ENCODE measurements around the gene OXER1. TPM values are rescaled to one million over a fixed set of nuclear protein-coding genes. Genes with fewer than 3 reads are reported as not detected.

Gene OXER1, protein sequence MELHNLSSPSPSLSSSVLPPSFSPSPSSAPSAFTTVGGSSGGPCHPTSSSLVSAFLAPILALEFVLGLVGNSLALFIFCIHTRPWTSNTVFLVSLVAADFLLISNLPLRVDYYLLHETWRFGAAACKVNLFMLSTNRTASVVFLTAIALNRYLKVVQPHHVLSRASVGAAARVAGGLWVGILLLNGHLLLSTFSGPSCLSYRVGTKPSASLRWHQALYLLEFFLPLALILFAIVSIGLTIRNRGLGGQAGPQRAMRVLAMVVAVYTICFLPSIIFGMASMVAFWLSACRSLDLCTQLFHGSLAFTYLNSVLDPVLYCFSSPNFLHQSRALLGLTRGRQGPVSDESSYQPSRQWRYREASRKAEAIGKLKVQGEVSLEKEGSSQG
- total RNA-seq = 0.40 TPM
- long read RNA-seq, partial matches to known transcripts = 0 of 1 reads
- long read RNA-seq, other reads (novel, unspliced or antisense) = 0 of 1 reads

GRCh38 chr2:42764096-42764495, at the start of gene OXER1:
TSS of gene OXER1 (minus strand) at chr2:42764135. CDS start at chr2:42764062, 73 bp downstream.
- intact Hi-C loops (cut with DNase I) = no loop called here
- ATAC-seq (ENCODE audit: poor library complexity) (no peak), DNase-seq (no peak)

- intact Hi-C loops (cut with DNase I) = no loop called here
- no peak for ATAC-seq (ENCODE audit: poor library complexity)
- DNase-seq = no peak
These were observed 49.1 kb upstream of the OXER1 start for GRCh38 chr2:42812899-42813479.

DNA sequence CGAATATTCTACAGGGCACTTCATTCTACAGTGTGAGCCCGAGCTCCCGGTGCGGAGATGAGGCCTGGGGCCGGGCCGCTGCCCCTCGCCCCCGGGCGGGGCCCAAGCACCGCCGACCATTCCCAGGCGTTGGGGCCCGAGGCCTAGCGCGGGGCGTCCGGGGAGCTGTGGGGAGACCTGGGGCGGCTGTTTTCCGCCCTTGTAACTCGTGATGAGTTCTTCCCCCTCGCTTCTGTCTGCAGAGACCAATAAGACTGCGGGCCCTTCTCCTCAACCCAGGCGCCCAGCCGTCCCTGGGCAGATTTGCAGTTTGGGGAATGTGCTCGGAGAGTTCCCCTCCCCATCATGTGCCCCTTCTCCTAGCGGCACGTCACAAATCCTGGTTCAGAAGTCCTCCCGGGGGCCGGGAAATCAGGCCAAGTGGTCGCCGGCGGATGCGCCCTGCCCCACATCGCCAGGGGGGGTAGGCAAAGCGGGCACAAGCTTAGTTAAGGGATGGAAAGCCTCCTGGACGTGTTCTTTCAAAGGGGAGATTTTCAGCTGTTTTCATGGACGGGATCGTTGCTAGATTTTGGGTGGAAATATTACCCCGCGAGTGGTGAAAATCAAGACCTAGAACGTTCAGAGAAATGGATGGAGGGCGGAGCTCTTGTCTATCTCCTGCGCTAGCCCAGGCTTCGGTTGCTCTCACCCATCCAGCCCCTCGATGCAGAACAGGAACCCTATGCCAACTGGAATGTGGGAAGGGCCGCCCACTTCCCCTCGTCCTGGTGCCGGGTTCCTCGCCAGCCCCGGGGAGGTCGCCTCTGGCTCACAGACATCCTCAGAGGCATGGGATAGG, 47.3 kb upstream of the OXER1 start:
- DNase-seq (peak; percentile 65), ATAC-seq (ENCODE audit: poor library complexity) (peak; percentile 29)
- intact Hi-C loops (cut with DNase I) = no loop called here

DNA sequence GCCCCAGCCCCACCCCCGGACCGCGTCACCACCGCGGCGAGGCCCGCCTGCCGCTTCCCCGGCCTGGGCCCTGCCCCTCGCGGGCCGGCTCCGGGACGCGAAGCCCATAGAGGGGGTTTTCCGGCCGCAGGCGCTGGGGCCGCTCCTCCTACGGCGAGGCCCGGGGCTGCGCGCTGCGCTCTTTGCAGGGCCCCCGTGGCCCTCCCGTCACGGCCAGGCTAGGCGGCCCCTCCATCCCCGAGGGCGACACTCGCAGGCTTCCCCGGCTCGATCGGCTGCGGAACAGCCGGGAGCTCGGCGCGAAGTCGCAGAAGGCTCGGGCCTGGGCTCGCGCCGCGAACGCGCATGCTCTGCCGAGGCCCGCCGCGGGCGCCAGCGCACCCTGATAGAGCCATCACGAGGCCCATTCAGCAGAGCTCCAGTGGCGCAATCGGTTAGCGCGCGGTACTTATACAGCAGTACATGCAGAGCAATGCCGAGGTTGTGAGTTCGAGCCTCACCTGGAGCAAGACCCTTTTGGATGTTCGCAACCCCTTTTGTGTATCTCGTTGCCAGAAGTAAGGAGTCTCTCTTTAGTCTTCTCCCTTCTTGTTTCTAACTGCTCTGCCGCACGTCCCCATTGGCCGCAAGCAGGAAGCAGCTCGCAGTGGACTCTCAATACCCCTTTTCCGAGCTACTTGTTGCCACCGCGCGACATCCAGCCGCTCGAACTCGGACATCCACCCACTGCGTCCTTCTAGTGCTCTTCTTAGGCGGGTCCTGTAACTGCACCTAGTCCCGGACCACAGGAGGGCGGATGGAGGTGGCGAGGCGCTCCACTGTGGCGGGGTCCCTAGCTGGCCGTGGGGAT, 46.4 kb upstream of the OXER1 start:
- DNase-seq = peak; percentile 96
- ATAC-seq (ENCODE audit: poor library complexity) = peak; percentile 91
- intact Hi-C loops (cut with DNase I) = no loop called here

GRCh38 chr2:42809819-42810120, 45.8 kb upstream of the OXER1 start:
- DNase-seq (peak; percentile 93), ATAC-seq (ENCODE audit: poor library complexity) (peak; percentile 66)
- intact Hi-C loops (cut with DNase I) = no loop called here

DNA sequence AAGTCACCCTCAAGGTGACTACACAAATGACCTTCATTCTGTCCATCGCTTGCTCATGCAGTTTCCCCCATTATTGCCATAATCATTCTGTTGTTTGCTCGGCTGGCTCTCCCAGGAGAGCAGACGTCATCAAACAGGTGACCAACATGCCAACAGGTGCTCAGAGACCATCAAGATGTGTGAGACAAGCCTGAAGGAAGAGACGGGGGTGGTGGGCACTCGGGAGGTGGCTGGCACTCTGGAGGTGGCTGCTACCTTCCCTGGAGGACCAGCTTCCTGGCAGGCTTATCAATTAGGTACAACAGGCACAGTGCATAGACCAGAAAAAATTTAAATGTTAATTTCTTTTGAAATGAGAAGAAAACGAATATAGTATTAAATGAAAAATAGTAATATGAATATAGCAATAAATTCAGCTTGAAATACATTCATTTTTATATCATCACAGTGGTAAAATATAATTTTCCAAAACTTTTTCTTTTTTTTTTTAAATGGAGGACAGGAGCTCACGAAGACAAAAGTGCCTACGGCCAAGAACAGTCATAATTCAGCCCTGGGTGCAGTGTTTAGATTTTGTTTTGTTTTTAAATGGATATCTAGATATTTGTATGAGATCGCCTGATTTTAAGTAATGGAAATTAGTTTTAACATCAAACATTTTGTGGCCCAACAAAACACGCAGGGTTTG, 45.3 kb upstream of the OXER1 start:
- DNase-seq (no peak), ATAC-seq (ENCODE audit: poor library complexity) (no peak)
- intact Hi-C loops (cut with DNase I) = no loop called here

GRCh38 chr2:42808301-42808700, 44.4 kb upstream of the OXER1 start:
- intact Hi-C loops (cut with DNase I) = no loop called here
- DNase-seq = no peak
- ATAC-seq (ENCODE audit: poor library complexity) = no peak

DNA sequence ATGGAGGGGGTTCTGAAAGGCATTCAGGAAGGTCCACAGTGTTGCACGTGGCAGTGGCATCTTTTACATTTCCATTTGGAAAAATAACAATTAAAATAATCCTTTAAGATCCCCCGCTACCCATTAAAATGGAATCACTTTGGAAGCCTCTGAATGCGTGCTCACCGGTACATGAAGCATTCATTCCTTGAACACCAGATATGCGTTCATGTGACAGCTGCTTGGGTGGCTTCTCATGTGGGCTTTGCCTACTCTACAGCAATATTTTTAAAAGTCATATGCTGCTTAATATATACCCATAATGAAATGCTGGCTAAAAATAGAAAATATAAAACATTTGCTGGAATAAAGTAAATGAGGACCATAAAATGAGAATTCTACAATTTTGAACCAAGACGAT, 42.9 kb upstream of the OXER1 start:
- ATAC-seq (ENCODE audit: poor library complexity) (no peak), DNase-seq (no peak)
- intact Hi-C loops (cut with DNase I) = no loop called here

DNA sequence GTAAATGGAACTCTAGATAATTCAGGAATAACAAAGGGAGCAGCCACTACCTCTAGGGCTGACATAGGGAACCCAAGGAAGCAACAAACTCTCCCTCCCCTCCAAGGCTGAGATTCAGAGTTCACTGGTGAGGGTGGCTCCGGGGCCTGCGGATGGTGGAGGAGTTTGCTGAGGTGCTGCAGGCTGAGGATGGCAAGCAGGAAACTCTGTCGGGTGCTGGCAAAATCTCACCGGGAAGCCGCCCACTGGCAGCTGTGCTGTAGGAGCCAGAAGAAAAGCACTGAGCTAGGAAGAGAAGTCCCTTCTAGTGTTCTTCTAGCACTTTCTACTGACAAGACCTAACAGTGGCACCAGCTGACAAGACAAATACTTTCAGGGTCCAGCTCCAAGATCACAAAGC, 41.0 kb upstream of the OXER1 start:
- ATAC-seq (ENCODE audit: poor library complexity) (no peak), DNase-seq (no peak)
- intact Hi-C loops (cut with DNase I) = no loop called here

DNA sequence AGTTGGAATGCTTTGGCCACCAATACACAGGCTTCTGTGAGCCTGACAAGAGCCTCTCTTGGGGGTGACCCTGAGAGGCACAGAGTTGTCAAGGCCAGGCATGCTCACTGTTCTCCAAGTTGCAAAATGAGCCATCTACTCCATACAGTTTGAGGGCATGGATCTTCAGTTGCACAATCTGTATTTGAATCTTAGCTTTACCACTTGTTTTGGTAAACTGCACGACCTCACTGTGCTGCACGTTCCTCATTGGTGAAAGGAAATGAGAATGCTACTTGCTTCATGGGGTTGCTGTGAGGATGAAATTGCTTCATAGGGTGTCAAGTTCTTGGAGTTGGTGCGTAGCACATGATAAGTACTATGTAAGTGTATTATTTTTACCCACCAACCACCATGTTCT, 40.4 kb upstream of the OXER1 start:
- DNase-seq (no peak), ATAC-seq (ENCODE audit: poor library complexity) (no peak)
- intact Hi-C loops (cut with DNase I) = no loop called here

DNA sequence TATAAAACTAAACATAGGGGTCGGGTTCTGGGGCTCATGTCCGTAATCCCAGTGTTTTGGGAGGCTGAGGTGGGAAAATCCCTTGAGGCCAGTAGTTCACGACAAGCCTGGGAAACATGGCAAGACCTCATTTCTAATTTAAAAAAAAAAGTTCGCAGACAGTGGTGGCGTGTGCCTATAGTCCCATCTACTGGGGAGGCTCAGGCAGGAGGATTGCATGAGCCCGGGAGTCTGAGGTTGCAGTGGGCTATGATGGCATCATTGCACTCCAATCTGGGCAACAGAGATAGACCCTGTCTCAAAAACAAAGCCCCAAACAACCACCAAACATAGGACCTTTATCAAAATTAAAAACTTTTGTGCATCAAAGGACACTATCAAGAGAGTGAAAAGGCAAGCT, 38.2 kb upstream of the OXER1 start:
- intact Hi-C loops (cut with DNase I) = no loop called here

GRCh38 chr2:42801381-42801780, 37.4 kb upstream of the OXER1 start:
- intact Hi-C loops (cut with DNase I) = no loop called here
- ATAC-seq (ENCODE audit: poor library complexity) = no peak
- DNase-seq = no peak

More for the DNA sequence above, 38.2 kb upstream of the OXER1 start:
- ATAC-seq (ENCODE audit: poor library complexity) (no peak), DNase-seq (no peak)

DNA sequence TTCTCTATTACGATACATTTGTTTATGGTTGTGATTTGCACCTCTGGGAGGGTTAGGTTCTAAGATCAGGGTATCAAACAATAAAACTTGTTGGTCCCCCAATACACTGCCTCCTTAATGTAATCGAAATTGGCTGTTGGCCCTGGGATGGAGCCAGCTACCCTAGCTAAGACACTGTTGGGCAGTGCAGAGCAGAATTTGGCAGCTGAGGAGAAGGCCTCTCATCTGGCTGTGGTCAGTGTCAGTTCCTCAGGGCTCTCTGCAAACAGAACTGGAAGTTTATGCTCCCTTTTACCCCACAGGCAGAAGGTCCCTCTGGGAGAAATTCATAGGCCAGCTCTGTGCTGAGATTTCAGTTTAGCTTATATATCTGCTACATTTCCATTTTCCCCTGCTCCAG, 37.0 kb upstream of the OXER1 start:
- peak; percentile 42 for DNase-seq
- ATAC-seq (ENCODE audit: poor library complexity) = no peak

GRCh38 chr2:42800461-42800962, 36.6 kb upstream of the OXER1 start:
- DNase-seq (no peak), ATAC-seq (ENCODE audit: poor library complexity) (no peak)
- intact Hi-C loops (cut with DNase I) = no loop called here

More for the DNA sequence above, 37.0 kb upstream of the OXER1 start:
- intact Hi-C loops (cut with DNase I) = no loop called here

DNA sequence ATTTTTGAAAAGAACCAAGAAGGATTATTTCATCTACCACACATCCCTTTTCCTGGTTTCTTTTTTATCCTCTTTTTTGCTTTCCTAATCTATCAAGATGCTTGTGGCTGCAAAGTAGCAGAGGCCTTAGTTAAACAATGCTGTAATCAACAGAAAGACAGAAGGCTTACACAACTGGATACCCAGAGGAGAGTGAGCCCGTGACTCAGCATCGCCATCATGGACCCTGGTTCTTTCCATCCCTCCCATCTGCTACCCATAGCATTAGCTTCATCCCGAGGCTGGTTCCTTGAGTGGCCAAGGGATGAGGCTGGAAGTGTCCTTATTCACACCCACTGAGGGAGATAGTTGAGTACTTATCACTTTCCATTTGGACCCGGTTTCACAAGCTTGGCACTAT, 35.9 kb upstream of the OXER1 start:
- intact Hi-C loops (cut with DNase I) = no loop called here
- DNase-seq = no peak
- ATAC-seq (ENCODE audit: poor library complexity) = no peak

DNA sequence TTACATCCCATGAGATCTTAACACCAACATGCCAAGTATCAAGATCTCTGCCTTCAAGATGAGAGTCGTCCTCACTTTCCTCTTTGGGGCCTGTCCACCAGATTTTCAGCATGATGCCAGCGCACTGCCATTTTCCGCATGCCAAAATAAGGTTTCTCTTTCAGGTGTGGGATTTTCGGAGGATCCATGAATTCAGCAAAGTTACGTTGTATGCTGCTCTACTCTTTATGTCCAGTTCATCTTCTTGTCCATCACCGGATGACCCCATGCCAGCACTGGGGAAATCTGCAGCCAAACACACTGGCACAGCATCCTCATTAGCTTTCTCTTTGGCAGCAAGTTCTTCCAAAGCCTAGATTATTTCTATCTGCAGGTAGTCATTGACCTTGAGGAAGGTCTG, 33.3 kb upstream of the OXER1 start:
- intact Hi-C loops (cut with DNase I) = no loop called here
- DNase-seq = no peak
- ATAC-seq (ENCODE audit: poor library complexity) = no peak

- intact Hi-C loops (cut with DNase I) = no loop called here
- ATAC-seq (ENCODE audit: poor library complexity) = no peak
- no peak for DNase-seq
These were observed 32.7 kb upstream of the OXER1 start for GRCh38 chr2:42796427-42797248.
